GM12872 (cell line): Measurements from ENCODE around the gene BSN.

Source experiments
- CTCF ChIP-seq: IDR thresholded peaks from 3 replicates; pipeline ENCODE4 v1.5.1; 2011; ENCODE audit warnings: low read depth, mild to moderate bottlenecking, low read length, moderate library complexity; ENCODE audit not compliant: insufficient read depth

BSN gene

DNA sequence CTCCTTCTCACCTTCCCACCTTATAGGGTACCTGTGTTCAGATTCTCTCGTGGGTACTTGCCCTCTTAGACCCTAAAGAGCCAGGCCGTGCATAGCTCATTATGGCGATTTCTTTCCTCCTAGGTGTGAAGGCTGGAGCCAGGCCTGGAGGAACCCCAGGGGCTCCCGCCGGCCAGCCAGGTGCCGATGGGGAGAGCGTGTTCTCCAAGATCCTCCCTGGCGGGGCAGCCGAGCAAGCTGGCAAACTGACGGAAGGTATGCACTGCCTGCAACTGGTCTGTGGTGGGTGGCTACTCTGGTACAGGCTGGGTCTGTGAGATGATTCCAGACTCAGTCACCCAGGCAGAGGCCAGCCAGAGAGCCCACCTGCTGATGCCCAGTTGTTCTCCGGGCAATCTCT, 110.0 kb downstream of the BSN start:
- TF ChIP-seq CTCF, result no peak

- no peak for TF ChIP-seq CTCF
These were observed 111.7 kb downstream of the BSN start for GRCh38 chr3:49665822-49666519.

- TF ChIP-seq CTCF, result no peak
These were observed 112.3 kb downstream of the BSN start for GRCh38 chr3:49666592-49666991.

GRCh38 chr3:49667701-49668413, 113.6 kb downstream of the BSN start:
- TF ChIP-seq CTCF, result no peak

DNA sequence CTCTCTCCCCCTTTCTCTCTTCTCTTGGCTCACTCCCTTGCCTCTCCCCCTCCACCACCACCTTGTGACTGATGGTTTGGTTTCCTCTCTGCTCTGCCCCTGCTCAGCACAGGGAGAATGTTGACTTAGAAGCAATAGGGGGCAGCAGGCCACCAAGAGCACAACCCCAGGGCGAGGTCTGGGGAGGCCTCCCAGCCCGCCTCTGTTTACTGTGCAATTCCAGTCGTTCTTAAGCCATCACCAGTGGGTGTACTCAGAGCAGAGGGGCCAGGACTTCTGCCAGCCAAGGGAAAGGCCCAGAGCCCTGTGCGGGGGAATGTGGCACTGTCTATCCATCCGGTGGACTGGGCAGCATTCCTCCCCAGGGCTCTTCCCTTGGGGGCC, 114.1 kb downstream of the BSN start:
- 0 out of 3 replicates have a peak, but pooled peaks have one; percentile 3 for TF ChIP-seq CTCF

DNA sequence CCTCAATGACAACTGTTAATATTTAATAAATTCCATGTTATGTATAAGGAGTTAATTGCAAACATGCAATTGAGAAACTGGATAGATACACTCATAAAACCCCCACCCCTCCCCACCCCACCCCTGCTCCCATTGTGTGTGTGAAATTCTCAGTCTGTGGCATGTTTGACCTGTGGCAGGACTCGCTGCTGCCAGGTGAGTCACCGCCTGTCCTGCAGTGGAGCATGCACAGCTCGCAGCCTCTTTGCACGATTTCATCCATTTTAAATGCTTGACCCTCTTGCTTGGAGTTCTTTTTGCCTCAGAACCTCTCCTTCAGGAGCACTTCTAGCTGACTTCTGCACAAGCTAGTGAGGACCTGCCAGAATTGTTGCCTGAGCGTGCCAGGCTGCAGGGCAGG, 114.6 kb downstream of the BSN start:
- no peak for TF ChIP-seq CTCF

GRCh38 chr3:49669352-49669751, 115.1 kb downstream of the BSN start:
- TF ChIP-seq CTCF, result no peak
